ENCODE results near the gene TRHDE.

Gene TRHDE

DNA sequence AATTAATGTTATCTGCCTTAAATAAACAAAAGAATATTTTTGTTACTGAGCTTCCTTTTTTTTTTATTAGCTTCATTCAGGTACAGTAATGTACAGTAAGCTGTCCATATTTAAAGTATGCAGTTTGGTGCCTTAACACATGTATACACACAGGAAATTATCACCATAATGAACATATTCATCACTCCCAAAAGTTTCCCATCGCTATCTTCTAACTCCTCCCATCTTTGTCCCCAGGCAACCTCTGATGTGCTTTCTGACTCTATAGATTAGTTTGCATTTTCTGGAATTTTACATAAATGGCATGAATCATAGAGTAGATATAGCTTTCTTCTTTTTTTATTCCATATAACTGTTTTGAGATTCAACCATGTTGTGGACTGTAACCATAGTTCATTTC is 193.0 kb downstream of the TRHDE start:
- Histone ChIP-seq H3K79me2 (ENCODE audit: low read length) (no peaks in the 10 kb centered on the region), H3K4me3 (ENCODE audit: low read length) (no peak overlapping the region)
- TF ChIP-seq CTCF (IDR thresholded peaks at IDR 0.05; ENCODE audit: low read depth, low read length) = no peak
- TF ChIP-seq EZH2phosphoT487 (IDR thresholded peaks at IDR 0.05; ENCODE audit: low read depth) = no peak

DNA sequence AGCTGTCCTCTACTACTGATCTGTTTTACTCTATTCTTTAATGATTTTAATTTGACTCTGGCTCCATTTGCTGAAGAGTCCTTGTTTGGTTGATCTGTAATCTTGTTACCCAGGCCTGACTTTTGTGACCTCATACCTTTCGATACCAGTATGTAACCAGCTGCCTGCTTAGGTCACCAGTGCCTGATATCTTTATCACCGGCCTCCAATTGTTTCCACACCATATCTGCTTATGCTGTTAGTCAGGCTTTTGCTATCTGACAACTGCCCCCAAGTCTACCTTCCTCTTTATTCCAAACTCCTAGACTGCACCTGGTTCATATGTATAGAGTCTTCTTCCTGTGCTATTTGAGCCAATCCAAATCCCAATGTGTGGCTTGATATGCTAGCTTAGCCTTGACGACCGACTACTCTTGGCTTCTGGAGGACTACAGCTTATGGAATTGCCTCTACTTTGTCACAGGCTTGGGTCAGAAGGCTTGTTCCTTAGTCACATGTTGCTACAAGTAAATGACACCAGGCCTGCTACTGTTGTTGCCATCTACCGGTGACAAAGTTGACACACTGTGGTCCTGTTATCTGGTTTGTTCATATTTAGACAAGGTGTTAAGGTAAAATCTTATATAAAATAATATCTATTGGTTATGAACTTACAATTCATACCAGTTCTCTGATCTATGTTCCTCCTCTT is 193.9 kb downstream of the TRHDE start:
- Histone ChIP-seq H3K9ac (ENCODE audit: low read length) (no peak overlapping the region), H3K9me3 (ENCODE audit: insufficient read depth, low read length) (no peaks in the 10 kb centered on the region), H3K27ac (ENCODE audit: low read length) (no peak overlapping the region), H2AFZ (ENCODE audit: low read depth, low read length) (no peak overlapping the region), H3K4me2 (ENCODE audit: low read length) (no peak overlapping the region), H3K27me3 (ENCODE audit: low read depth, low read length) (no peaks in the 10 kb centered on the region), H3K4me1 (ENCODE audit: low read length) (no peaks in the 10 kb centered on the region), H3K4me3 (ENCODE audit: low read length) (no peak overlapping the region), H3K79me2 (ENCODE audit: low read length) (no peaks in the 10 kb centered on the region), H4K20me1 (ENCODE audit: insufficient read depth, low read length) (no peaks in the 10 kb centered on the region), H3K36me3 (replicated peaks; ENCODE audit: low read depth, low read length) (no peaks in the 10 kb centered on the region)
- no peak for TF ChIP-seq EZH2phosphoT487 (IDR thresholded peaks at IDR 0.05; ENCODE audit: low read depth)
- no peak for TF ChIP-seq CTCF (IDR thresholded peaks at IDR 0.05; ENCODE audit: low read depth, low read length)

More for the DNA sequence above, 193.0 kb downstream of the TRHDE start:
- Histone ChIP-seq H3K27ac (ENCODE audit: low read length) (no peak overlapping the region), H3K27me3 (ENCODE audit: low read depth, low read length) (no peaks in the 10 kb centered on the region), H3K4me1 (ENCODE audit: low read length) (no peaks in the 10 kb centered on the region), H3K4me2 (ENCODE audit: low read length) (no peak overlapping the region), H2AFZ (ENCODE audit: low read depth, low read length) (no peak overlapping the region), H3K36me3 (replicated peaks; ENCODE audit: low read depth, low read length) (no peaks in the 10 kb centered on the region), H3K9ac (ENCODE audit: low read length) (no peak overlapping the region), H3K9me3 (ENCODE audit: insufficient read depth, low read length) (no peaks in the 10 kb centered on the region), H4K20me1 (ENCODE audit: insufficient read depth, low read length) (no peaks in the 10 kb centered on the region)

DNA sequence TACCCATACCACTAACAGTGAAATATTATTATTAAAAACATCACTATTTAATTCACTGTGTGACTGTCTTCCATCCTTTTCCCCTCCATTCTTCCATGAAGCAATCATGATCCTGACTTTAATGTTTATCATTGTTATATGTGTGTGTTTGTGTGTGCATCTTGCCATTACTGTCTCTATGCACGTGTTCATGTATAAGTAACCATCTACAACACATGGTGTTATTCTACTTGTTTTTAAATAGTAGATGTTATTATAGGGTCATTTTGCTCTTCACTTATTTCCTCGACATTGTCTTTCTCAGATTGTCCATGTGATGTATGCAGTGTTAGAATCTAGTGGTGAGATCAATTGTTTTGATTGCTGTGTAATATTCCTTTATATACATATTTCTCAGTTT is 195.8 kb downstream of the TRHDE start:
- Histone ChIP-seq H2AFZ (ENCODE audit: low read depth, low read length) (no peak overlapping the region), H3K4me1 (ENCODE audit: low read length) (no peaks in the 10 kb centered on the region), H3K9me3 (ENCODE audit: insufficient read depth, low read length) (no peaks in the 10 kb centered on the region), H3K36me3 (replicated peaks; ENCODE audit: low read depth, low read length) (no peaks in the 10 kb centered on the region), H3K4me3 (ENCODE audit: low read length) (no peak overlapping the region), H3K27ac (ENCODE audit: low read length) (no peak overlapping the region), H3K9ac (ENCODE audit: low read length) (no peak overlapping the region), H3K27me3 (ENCODE audit: low read depth, low read length) (no peaks in the 10 kb centered on the region), H3K4me2 (ENCODE audit: low read length) (no peak overlapping the region), H3K79me2 (ENCODE audit: low read length) (no peaks in the 10 kb centered on the region), H4K20me1 (ENCODE audit: insufficient read depth, low read length) (no peaks in the 10 kb centered on the region)
- no peak for TF ChIP-seq CTCF (IDR thresholded peaks at IDR 0.05; ENCODE audit: low read depth, low read length)
- TF ChIP-seq EZH2phosphoT487 (IDR thresholded peaks at IDR 0.05; ENCODE audit: low read depth) = no peak

DNA sequence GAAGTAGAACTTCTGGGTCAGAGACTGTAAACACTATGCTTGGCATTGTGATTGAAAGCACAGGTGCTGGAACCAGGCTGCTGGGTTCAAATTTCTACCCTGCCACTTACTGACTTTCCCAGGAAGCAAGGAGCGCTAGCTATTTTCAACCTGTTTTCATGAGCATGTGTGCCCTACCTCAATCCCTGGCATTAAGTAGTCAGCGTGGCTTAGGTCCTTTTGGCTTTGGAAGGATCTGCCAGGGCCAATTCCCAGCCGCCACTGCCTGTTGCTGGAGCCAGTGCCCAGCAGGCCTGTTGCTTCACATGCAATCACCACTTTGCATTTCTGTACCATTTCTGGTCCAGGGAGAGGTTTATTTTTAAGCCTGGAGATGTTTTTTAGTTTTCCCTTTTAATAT is 196.3 kb downstream of the TRHDE start:
- Histone ChIP-seq H3K9ac (ENCODE audit: low read length) (no peak overlapping the region), H3K9me3 (ENCODE audit: insufficient read depth, low read length) (no peaks in the 10 kb centered on the region), H4K20me1 (ENCODE audit: insufficient read depth, low read length) (no peaks in the 10 kb centered on the region), H3K36me3 (replicated peaks; ENCODE audit: low read depth, low read length) (no peaks in the 10 kb centered on the region), H2AFZ (ENCODE audit: low read depth, low read length) (no peak overlapping the region), H3K4me1 (ENCODE audit: low read length) (no peaks in the 10 kb centered on the region), H3K27me3 (ENCODE audit: low read depth, low read length) (no peaks in the 10 kb centered on the region), H3K4me3 (ENCODE audit: low read length) (no peak overlapping the region), H3K27ac (ENCODE audit: low read length) (no peak overlapping the region), H3K4me2 (ENCODE audit: low read length) (no peak overlapping the region), H3K79me2 (ENCODE audit: low read length) (no peaks in the 10 kb centered on the region)
- TF ChIP-seq EZH2phosphoT487 (IDR thresholded peaks at IDR 0.05; ENCODE audit: low read depth) (no peak), CTCF (IDR thresholded peaks at IDR 0.05; ENCODE audit: low read depth, low read length) (no peak)
